ENCODE data around the gene ZNF8. TPM values are rescaled to one million over a fixed set of nuclear protein-coding genes. Genes with fewer than 3 reads are reported as not detected.
A peak's percentile ranks its signal among the peaks of the same experiment; 100 is the strongest.
"Not testable (repeated sequence)": the region's sequence is repeated elsewhere in the genome, so short reads cannot be mapped to it uniquely, and the experiment has no call there.

ZNF8 gene
- total RNA-seq, 6 experiments from 2014 or later = 3.4 to 4.5 (median 4.1) TPM

DNA sequence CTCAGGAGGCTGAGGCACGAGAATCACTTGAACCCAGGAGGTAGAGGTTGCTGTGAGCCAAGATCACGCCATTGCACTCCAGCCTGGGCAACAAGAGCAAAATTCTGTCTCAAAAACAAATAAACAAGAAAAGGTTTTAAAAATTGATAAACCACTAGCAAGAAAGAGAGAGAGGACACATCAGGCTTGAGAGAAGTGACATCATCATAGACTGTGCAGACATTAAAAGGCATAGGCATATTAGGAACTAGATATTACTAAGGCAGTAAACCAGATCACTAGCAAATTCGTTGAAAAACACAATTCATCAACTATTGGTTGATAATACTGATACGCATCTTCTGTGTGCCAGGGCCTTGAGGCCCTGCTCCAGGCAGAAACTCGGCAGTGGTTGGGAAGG, 66.8 kb downstream of the ZNF8 start:
- peak overlapping the region; percentile 41 for H3K27ac Mint-ChIP-seq
- peak overlapping the region; percentile 98 for H3K4me3 Mint-ChIP-seq
- DNase-seq = no peak
- H3K36me3 Mint-ChIP-seq (ENCODE audit: low read depth) = peaks cover 28% of the 10 kb centered on the region
- H3K4me1 Mint-ChIP-seq (ENCODE audit: low read depth) = peaks cover 27% of the 10 kb centered on the region
- TF ChIP-seq CTCF (IDR thresholded peaks at IDR 0.05) = no peak
- H3K9me3 Mint-ChIP-seq = peaks cover 8% of the 10 kb centered on the region
- H3K27me3 Mint-ChIP-seq (ENCODE audit: insufficient read depth) = peaks cover 12% of the 10 kb centered on the region

DNA sequence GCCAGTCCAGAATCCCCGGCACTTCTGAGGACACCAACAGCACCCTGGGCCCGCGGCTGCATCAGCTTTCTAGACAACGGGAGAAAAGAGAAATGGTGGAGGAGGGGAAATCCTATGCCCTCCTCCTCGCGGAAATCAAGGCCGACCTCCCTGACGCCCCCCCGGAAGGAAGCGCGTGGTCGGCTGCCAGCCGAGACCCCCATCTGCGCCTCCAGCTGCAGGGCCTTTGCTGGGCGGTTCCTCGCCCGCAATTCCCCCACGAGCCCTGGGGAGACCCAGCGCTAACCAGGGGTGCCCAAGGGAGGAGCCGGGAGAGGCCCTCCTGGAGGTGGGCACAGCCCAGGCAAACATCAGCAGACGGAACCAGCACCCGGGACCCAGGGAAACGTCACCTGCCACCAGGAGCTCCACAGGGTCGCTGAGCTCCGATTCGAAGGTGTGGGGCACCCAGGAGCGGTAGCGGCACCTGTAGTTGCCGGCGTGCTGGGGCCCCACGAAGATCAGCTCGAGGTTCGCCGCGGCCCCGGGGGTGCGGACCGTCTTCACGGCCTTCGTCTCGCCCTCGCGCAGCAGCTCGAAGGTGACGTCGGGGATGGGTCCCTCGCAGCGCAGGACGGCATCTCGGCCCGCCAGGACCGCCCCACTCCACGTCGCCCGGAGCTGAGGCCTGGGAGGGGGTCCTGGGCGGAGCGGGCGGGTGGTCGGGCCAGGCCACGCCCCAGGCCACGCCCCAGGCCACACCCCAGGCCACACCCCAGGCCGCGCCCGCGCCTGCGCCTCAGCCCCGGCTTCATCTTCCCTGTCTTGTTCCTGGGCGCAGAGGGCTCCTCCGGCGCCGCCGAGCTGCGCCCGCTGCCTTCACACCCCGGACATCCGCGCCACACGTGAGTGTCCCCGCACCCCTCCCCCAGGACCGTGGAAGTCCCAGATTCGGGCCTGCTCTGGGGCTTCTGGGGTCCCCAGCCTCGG, 68.5 kb downstream of the ZNF8 start:
- H3K4me1 Mint-ChIP-seq (ENCODE audit: low read depth) = peaks cover 24% of the 10 kb centered on the region

GRCh38 chr19:58348080-58348479, 69.3 kb downstream of the ZNF8 start:
- Mint-ChIP-seq H3K27ac (peak overlapping the region; percentile 71), H3K4me3 (peak overlapping the region; percentile 98), H3K36me3 (ENCODE audit: low read depth) (peaks cover 16% of the 10 kb centered on the region; the same call in 1 of the 2 replicates), H3K4me1 (ENCODE audit: low read depth) (peaks cover 21% of the 10 kb centered on the region)
- not testable (repeated sequence) for H3K27me3 Mint-ChIP-seq (ENCODE audit: insufficient read depth); DNase-seq; H3K9me3 Mint-ChIP-seq

More for the DNA sequence above, 68.5 kb downstream of the ZNF8 start:
- peak overlapping the region; percentile 98 for H3K4me3 Mint-ChIP-seq
- DNase-seq = peak; percentile 32
- H3K27ac Mint-ChIP-seq = peak overlapping the region; percentile 71
- H3K27me3 Mint-ChIP-seq (ENCODE audit: insufficient read depth) = peaks cover 9% of the 10 kb centered on the region
- TF ChIP-seq CTCF (IDR thresholded peaks at IDR 0.05) = no peak
- H3K9me3 Mint-ChIP-seq = peaks cover 4% of the 10 kb centered on the region; the same call in 1 of the 2 replicates
- H3K36me3 Mint-ChIP-seq (ENCODE audit: low read depth) = peaks cover 17% of the 10 kb centered on the region

DNA sequence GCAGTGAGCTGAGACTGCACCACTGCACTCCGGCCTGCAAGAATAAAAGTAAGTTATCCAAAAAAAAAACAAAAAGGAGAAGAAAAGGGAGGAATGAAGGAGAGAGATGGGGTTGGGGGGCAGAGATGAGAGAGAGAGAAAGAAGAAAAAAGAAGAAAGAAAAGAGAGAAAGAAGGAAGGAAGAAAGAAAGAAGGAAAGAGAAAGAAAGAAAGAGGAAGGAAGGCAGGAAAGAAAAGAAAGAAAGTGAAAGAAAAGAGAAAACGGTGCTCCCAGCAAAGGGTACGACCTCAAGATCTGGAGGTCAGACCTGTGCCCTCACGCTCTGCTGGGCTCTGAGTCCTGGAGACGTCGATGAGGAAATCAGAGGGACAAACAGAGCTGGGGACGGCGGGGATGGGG, 70.8 kb downstream of the ZNF8 start:
- Mint-ChIP-seq H3K27me3 (ENCODE audit: insufficient read depth) (peaks cover 9% of the 10 kb centered on the region), H3K9me3 (peaks cover 4% of the 10 kb centered on the region; the same call in 1 of the 2 replicates), H3K27ac (no peak overlapping the region), H3K4me3 (no peak overlapping the region), H3K36me3 (ENCODE audit: low read depth) (peaks cover 16% of the 10 kb centered on the region; the same call in 1 of the 2 replicates), H3K4me1 (ENCODE audit: low read depth) (peaks cover 21% of the 10 kb centered on the region)
- DNase-seq = no peak
- no peak for TF ChIP-seq CTCF (IDR thresholded peaks at IDR 0.05)

GRCh38 chr19:58350001-58350861, 71.5 kb downstream of the ZNF8 start:
- Mint-ChIP-seq H3K9me3 (peaks cover 4% of the 10 kb centered on the region; the same call in 1 of the 2 replicates), H3K27ac (no peak overlapping the region), H3K4me1 (ENCODE audit: low read depth) (peaks cover 21% of the 10 kb centered on the region), H3K36me3 (ENCODE audit: low read depth) (peaks cover 16% of the 10 kb centered on the region; the same call in 1 of the 2 replicates), H3K27me3 (ENCODE audit: insufficient read depth) (peaks cover 9% of the 10 kb centered on the region), H3K4me3 (no peak overlapping the region)
- DNase-seq = no peak
- no peak for TF ChIP-seq CTCF (IDR thresholded peaks at IDR 0.05)
